ENCODE measurements around the gene ITIH1. TPM values are rescaled to one million over a fixed set of nuclear protein-coding genes. Genes with fewer than 3 reads are reported as not detected.

The ITIH1 gene
- total RNA-seq, 1 donor = 0.52 TPM

- Histone ChIP-seq H3K4me3 (ENCODE audit: low read length) (no peak overlapping the region), H3K9me3 (ENCODE audit: low read depth, low read length) (no peaks in the 10 kb centered on the region), H3K4me1 (ENCODE audit: insufficient read depth, low read length) (no peaks in the 10 kb centered on the region), H3K27me3 (ENCODE audit: insufficient read depth, low read length) (no peaks in the 10 kb centered on the region)
Measured at GRCh38 chr3:52831500-52832301, 54.3 kb downstream of the ITIH1 start.

GRCh38 chr3:52833202-52833601, 55.8 kb downstream of the ITIH1 start:
- H3K4me1 ChIP-seq (ENCODE audit: insufficient read depth, low read length) = peaks cover 6% of the 10 kb centered on the region
- H3K27me3 ChIP-seq (ENCODE audit: insufficient read depth, low read length) = no peaks in the 10 kb centered on the region
- H3K4me3 ChIP-seq (ENCODE audit: low read length) = no peak overlapping the region
- H3K9me3 ChIP-seq (ENCODE audit: low read depth, low read length) = no peaks in the 10 kb centered on the region

GRCh38 chr3:52834871-52835501, 57.6 kb downstream of the ITIH1 start, which contains the start of gene MUSTN1:
Gene MUSTN1, minus strand, starts transcription at chr3:52835019. Its CDS starts 71 bp downstream, at chr3:52834948.
- Histone ChIP-seq H3K9me3 (ENCODE audit: low read depth, low read length) (no peaks in the 10 kb centered on the region), H3K4me1 (ENCODE audit: insufficient read depth, low read length) (peaks cover 20% of the 10 kb centered on the region), H3K27me3 (ENCODE audit: insufficient read depth, low read length) (no peaks in the 10 kb centered on the region), H3K4me3 (ENCODE audit: low read length) (no peak within 1 kb of the TSS)

- peaks cover 20% of the 10 kb centered on the region for H3K4me1 ChIP-seq (ENCODE audit: insufficient read depth, low read length)
- H3K9me3 ChIP-seq (ENCODE audit: low read depth, low read length) = no peaks in the 10 kb centered on the region
- no peaks in the 10 kb centered on the region for H3K27me3 ChIP-seq (ENCODE audit: insufficient read depth, low read length)
- H3K4me3 ChIP-seq (ENCODE audit: low read length) = no peak overlapping the region
Measured at GRCh38 chr3:52835766-52836470, 58.5 kb downstream of the ITIH1 start.

GRCh38 chr3:52836471-52836845, 59.1 kb downstream of the ITIH1 start:
- Histone ChIP-seq H3K4me1 (ENCODE audit: insufficient read depth, low read length) (peaks cover 20% of the 10 kb centered on the region), H3K27me3 (ENCODE audit: insufficient read depth, low read length) (no peaks in the 10 kb centered on the region), H3K4me3 (ENCODE audit: low read length) (no peak overlapping the region), H3K9me3 (ENCODE audit: low read depth, low read length) (no peaks in the 10 kb centered on the region)

- Histone ChIP-seq H3K9me3 (ENCODE audit: low read depth, low read length) (no peaks in the 10 kb centered on the region), H3K27me3 (ENCODE audit: insufficient read depth, low read length) (no peaks in the 10 kb centered on the region), H3K4me1 (ENCODE audit: insufficient read depth, low read length) (peaks cover 20% of the 10 kb centered on the region), H3K4me3 (ENCODE audit: low read length) (no peak overlapping the region)
Measured at GRCh38 chr3:52836986-52837385, 59.6 kb downstream of the ITIH1 start.

GRCh38 chr3:52838561-52839267, 61.3 kb downstream of the ITIH1 start:
- no peaks in the 10 kb centered on the region for H3K9me3 ChIP-seq (ENCODE audit: low read depth, low read length)
- no peak overlapping the region for H3K4me3 ChIP-seq (ENCODE audit: low read length)
- H3K4me1 ChIP-seq (ENCODE audit: insufficient read depth, low read length) = peaks cover 36% of the 10 kb centered on the region
- H3K27me3 ChIP-seq (ENCODE audit: insufficient read depth, low read length) = no peaks in the 10 kb centered on the region

- peaks cover 41% of the 10 kb centered on the region for H3K4me1 ChIP-seq (ENCODE audit: insufficient read depth, low read length)
- H3K27me3 ChIP-seq (ENCODE audit: insufficient read depth, low read length) = no peaks in the 10 kb centered on the region
- no peak overlapping the region for H3K4me3 ChIP-seq (ENCODE audit: low read length)
- H3K9me3 ChIP-seq (ENCODE audit: low read depth, low read length) = no peaks in the 10 kb centered on the region
Measured at GRCh38 chr3:52839268-52839575, 61.8 kb downstream of the ITIH1 start.

GRCh38 chr3:52839892-52840545, 62.6 kb downstream of the ITIH1 start:
- Histone ChIP-seq H3K4me3 (ENCODE audit: low read length) (no peak overlapping the region), H3K27me3 (ENCODE audit: insufficient read depth, low read length) (no peaks in the 10 kb centered on the region), H3K9me3 (ENCODE audit: low read depth, low read length) (no peaks in the 10 kb centered on the region), H3K4me1 (ENCODE audit: insufficient read depth, low read length) (peaks cover 47% of the 10 kb centered on the region)

GRCh38 chr3:52841211-52841980, 64.0 kb downstream of the ITIH1 start:
- Histone ChIP-seq H3K27me3 (ENCODE audit: insufficient read depth, low read length) (no peaks in the 10 kb centered on the region), H3K4me1 (ENCODE audit: insufficient read depth, low read length) (peaks cover 53% of the 10 kb centered on the region), H3K4me3 (ENCODE audit: low read length) (no peak overlapping the region), H3K9me3 (ENCODE audit: low read depth, low read length) (no peaks in the 10 kb centered on the region)

Other genes starting within 250 kb of the ITIH1 start
- gene NT5DC2, start 243.7 kb upstream of the ITIH1 start, total RNA-seq = 0.73 TPM
- gene UQCC5, start 241.0 kb upstream of the ITIH1 start, total RNA-seq = 1.2 TPM
- 48.7 TPM for gene PBRM1, start 91.7 kb upstream of the ITIH1 start, total RNA-seq
- gene GNL3, start 91.6 kb upstream of the ITIH1 start, total RNA-seq = 110 TPM
- 7.6 TPM for gene GLT8D1, start 71.8 kb upstream of the ITIH1 start, total RNA-seq
- gene SPCS1, start 71.5 kb upstream of the ITIH1 start, total RNA-seq = 44.7 TPM
- gene NEK4, start 6.7 kb upstream of the ITIH1 start, total RNA-seq = 12.3 TPM
- gene ITIH3, start 17.2 kb downstream of the ITIH1 start, total RNA-seq = not detected
- 10.9 TPM for gene ITIH4, start 53.1 kb downstream of the ITIH1 start, total RNA-seq
- 2.1 TPM for gene MUSTN1, start 57.4 kb downstream of the ITIH1 start, total RNA-seq
- gene STIMATE, start 119.9 kb downstream of the ITIH1 start, total RNA-seq = 27.3 TPM

Measured in mononuclear cell (primary cell).